ENCODE measurements around the gene BMP5.

GRCh38 chr6:55778705-55779104, 96.7 kb downstream of the BMP5 start:
- TF ChIP-seq POLR2AphosphoS5 (IDR thresholded peaks at IDR 0.05; ENCODE audit: low read depth, low read length) (no peak), CTCF (IDR thresholded peaks at IDR 0.05) (no peak)
